NCI-H510A (cell line): Measurements from ENCODE around the gene CHM.

ENCODE experiments used
- DNase-seq: peaks from one replicate; lab custom pipeline; 2025; lab: John Stamatoyannopoulos, UW

The CHM gene

GRCh38 chrX:85905851-85906250, 141.5 kb downstream of the CHM start:
- no peak for DNase-seq

- no peak for DNase-seq
These were observed 143.5 kb downstream of the CHM start for GRCh38 chrX:85903692-85904471.

- peak; percentile 17 for DNase-seq
These were observed 149.8 kb downstream of the CHM start for GRCh38 chrX:85897362-85898126.

GRCh38 chrX:85882601-85883000, 164.8 kb downstream of the CHM start:
- DNase-seq, result no peak

- DNase-seq, result no peak
These were observed 176.8 kb downstream of the CHM start for GRCh38 chrX:85870585-85870984.

- DNase-seq, result no peak
These were observed 182.0 kb downstream of the CHM start for GRCh38 chrX:85865324-85865723.

GRCh38 chrX:85859426-85859825, 187.9 kb downstream of the CHM start:
- DNase-seq, result no peak

GRCh38 chrX:85851418-85851817, 195.9 kb downstream of the CHM start:
- no peak for DNase-seq

- DNase-seq, result no peak
These were observed 210.5 kb downstream of the CHM start for GRCh38 chrX:85836868-85837267.

- DNase-seq, result no peak
These were observed 218.6 kb downstream of the CHM start for GRCh38 chrX:85828771-85829170.

GRCh38 chrX:85815203-85815751, 232.1 kb downstream of the CHM start:
- DNase-seq, result no peak
